Mesenchymal stem cell (in vitro differentiated cells and primary cell): ENCODE results near the gene EML4.

ENCODE experiments used
- DNase-seq: peaks from one replicate; pipeline ENCODE4 v3.0.0-alpha.2; 2013
- H2AFZ ChIP-seq: one replicate; pipeline ENCODE4 v1.6.1; 2013; ENCODE audit warnings: low read depth, mild to moderate bottlenecking, control low read depth, inconsistent platforms, low read length, moderate library complexity
- H2AK5ac ChIP-seq: 2 replicates; pipeline ENCODE4 v1.6.1; 2013; ENCODE audit warnings: low read length, moderate library complexity, mild to moderate bottlenecking, inconsistent platforms; ENCODE audit not compliant: severe bottlenecking
- H2BK120ac ChIP-seq: one replicate; pipeline ENCODE4 v1.6.1; 2013; ENCODE audit warnings: low read depth, mild to moderate bottlenecking, inconsistent platforms, low read length, moderate library complexity
- H2BK12ac ChIP-seq, 2 experiments: one replicate each; pipeline ENCODE4 v1.6.1; 2013; ENCODE audit warnings: inconsistent platforms in 2 of 2, low read length in 2 of 2, mild to moderate bottlenecking in 2 of 2, moderate library complexity in 2 of 2, control low read depth in 1 of 2
- H2BK15ac ChIP-seq: one replicate; pipeline ENCODE4 v1.6.1; 2013; ENCODE audit warnings: mild to moderate bottlenecking, low read depth, inconsistent platforms; ENCODE audit not compliant: poor library complexity, severe bottlenecking
- H2BK5ac ChIP-seq: 2 replicates; pipeline ENCODE4 v1.6.1; 2013; ENCODE audit warnings: low read depth, mild to moderate bottlenecking, low read length, control low read depth, inconsistent platforms; ENCODE audit not compliant: poor library complexity, severe bottlenecking
- H3K14ac ChIP-seq, 2 experiments: one replicate each; pipeline ENCODE4 v1.6.1; 2013; ENCODE audit warnings: inconsistent platforms in 2 of 2, low read length in 2 of 2, control low read depth in 1 of 2, mild to moderate bottlenecking in 1 of 2, moderate library complexity in 1 of 2
- H3K18ac ChIP-seq, 2 experiments: one replicate each; pipeline ENCODE4 v1.6.1; 2013; ENCODE audit warnings: inconsistent platforms in 2 of 2, low read length in 2 of 2, control low read depth in 1 of 2, low read depth in 1 of 2, mild to moderate bottlenecking in 1 of 2
- H3K23ac ChIP-seq, 2 experiments: one replicate each; pipeline ENCODE4 v1.6.1; 2013; ENCODE audit warnings: inconsistent platforms in 2 of 2, low read length in 2 of 2, mild to moderate bottlenecking in 2 of 2, moderate library complexity in 2 of 2, control low read depth in 1 of 2
- H3K27ac ChIP-seq: 2 replicates; pipeline ENCODE4 v1.5.1; 2013; ENCODE audit warnings: mild to moderate bottlenecking, moderate library complexity, low read length, control low read depth, inconsistent platforms; ENCODE audit not compliant: poor library complexity, severe bottlenecking
- H3K27me3 ChIP-seq, 2 experiments: 2 replicates each; pipeline versions ENCODE4 v1.6.1 to v1.7.0; 2013; ENCODE audit warnings: low read length in 2 of 2, mild to moderate bottlenecking in 2 of 2, moderate library complexity in 2 of 2, control low read depth in 1 of 2, inconsistent platforms in 1 of 2; ENCODE audit not compliant: control insufficient read depth in 1 of 2, insufficient read depth in 1 of 2
- H3K36me3 ChIP-seq, 2 experiments: 2 replicates each; pipeline versions ENCODE4 v1.6.1 to v1.7.0; 2013; ENCODE audit warnings: low read length in 2 of 2, control low read depth in 1 of 2, inconsistent platforms in 1 of 2, low read depth in 1 of 2, mild to moderate bottlenecking in 1 of 2; ENCODE audit not compliant: insufficient read depth in 2 of 2, control insufficient read depth in 1 of 2
- H3K4ac ChIP-seq, 2 experiments: one replicate each; pipeline ENCODE4 v1.6.1; 2013; ENCODE audit warnings: inconsistent platforms in 2 of 2, low read length in 2 of 2, mild to moderate bottlenecking in 2 of 2, moderate library complexity in 2 of 2, control low read depth in 1 of 2, low read depth in 1 of 2
- H3K4me1 ChIP-seq: 2 replicates; pipeline ENCODE4 v1.6.1; 2013; ENCODE audit warnings: low read depth, low read length, control low read depth; ENCODE audit not compliant: control insufficient read depth, insufficient read depth
- H3K4me2 ChIP-seq: 2 replicates; pipeline ENCODE4 v1.6.1; 2013; ENCODE audit warnings: low read length, mild to moderate bottlenecking, inconsistent platforms; ENCODE audit not compliant: poor library complexity, severe bottlenecking
- H3K4me3 ChIP-seq, 2 experiments: 2 replicates each; pipeline versions ENCODE4 v1.5.1 to v1.7.0; 2013; ENCODE audit warnings: low read length in 2 of 2, mild to moderate bottlenecking in 2 of 2, control low read depth in 1 of 2, low read depth in 1 of 2; ENCODE audit not compliant: insufficient read depth in 1 of 2
- H3K79me1 ChIP-seq: replicated peaks from 2 replicates; pipeline ENCODE4 v1.6.1; 2013; ENCODE audit warnings: mild to moderate bottlenecking, control low read depth, low read length, inconsistent platforms; ENCODE audit not compliant: poor library complexity, severe bottlenecking
- H3K9ac ChIP-seq: 2 replicates; pipeline ENCODE4 v1.7.0; 2013; ENCODE audit warnings: mild to moderate bottlenecking, low read length, moderate library complexity
- H3K9me3 ChIP-seq: 2 replicates; pipeline ENCODE4 v1.7.0; 2013; ENCODE audit warnings: mild to moderate bottlenecking, low read length; ENCODE audit not compliant: control insufficient read depth
- H4K8ac ChIP-seq: one replicate; pipeline ENCODE4 v1.6.1; 2013; ENCODE audit warnings: inconsistent platforms, mild to moderate bottlenecking, low read length, moderate library complexity
- H4K91ac ChIP-seq: one replicate; pipeline ENCODE4 v1.6.1; 2013; ENCODE audit warnings: mild to moderate bottlenecking, low read length, inconsistent platforms
- WGBS: methylation state at CpG from one replicate; pipeline ENCODE4 v1.1.7; 2013; ENCODE audit warnings: mixed read lengths; 5-methylcytosine and 5-hydroxymethylcytosine counted together

The EML4 gene

DNA sequence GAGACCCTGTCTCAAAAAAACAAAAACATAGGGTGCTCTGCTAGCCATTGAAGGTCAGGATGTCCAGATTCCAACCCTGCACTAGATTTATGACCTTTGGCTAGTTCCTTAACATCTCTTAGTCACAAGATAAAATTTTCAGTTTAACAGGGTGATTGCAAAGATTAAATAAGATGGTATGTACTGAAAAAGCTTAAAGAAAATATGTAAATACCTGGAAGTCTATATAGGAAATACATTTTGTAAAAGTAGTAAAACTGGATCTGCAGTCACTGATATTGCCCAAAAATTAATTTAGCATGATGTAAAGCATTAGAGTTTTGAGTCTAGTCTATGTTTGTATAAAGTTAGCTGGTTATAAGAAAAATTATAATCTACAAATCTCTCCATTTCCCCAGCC, 197.3 kb downstream of the EML4 start:
- H2BK12ac ChIP-seq: no peak overlapping the region

DNA sequence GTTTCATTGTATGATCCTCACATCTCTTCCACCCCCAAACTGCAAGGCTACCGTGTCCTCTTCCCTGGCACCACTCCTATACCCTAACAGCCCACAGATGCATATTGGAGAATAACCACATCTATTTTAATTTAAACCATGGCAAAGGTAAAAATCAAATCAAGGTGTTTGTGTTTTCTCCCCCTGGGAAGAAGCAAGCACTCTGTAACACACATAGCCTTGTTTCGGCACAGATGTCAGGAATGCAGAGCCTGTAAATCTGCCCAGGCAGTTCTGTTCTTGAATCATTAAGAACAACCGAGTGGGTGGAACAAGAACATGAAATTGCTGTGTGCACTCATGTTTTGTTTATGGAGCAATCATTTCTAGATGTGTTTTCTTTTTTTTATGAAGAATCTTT, 198.7 kb downstream of the EML4 start:
- Histone ChIP-seq H2BK12ac (no peak overlapping the region), H3K4ac (no peak overlapping the region), H3K27me3 (peaks cover 0 to 22% of the 10 kb centered on the region in 2 experiments), H3K18ac (no peak overlapping the region), H3K4me1 (peaks cover 7% of the 10 kb centered on the region), H3K9ac (no peak overlapping the region), H4K8ac (no peak overlapping the region), H2BK5ac (no peak overlapping the region), H3K27ac (no peak overlapping the region), H3K14ac (no peak overlapping the region), H2BK15ac (no peak overlapping the region), H3K4me3 (no peak overlapping the region), H3K36me3 (no peaks in the 10 kb centered on the region), H2BK120ac (no peak overlapping the region), H3K79me1 (no peaks in the 10 kb centered on the region), H2AFZ (no peak overlapping the region), H4K91ac (no peak overlapping the region), H3K23ac (no peak overlapping the region), H3K4me2 (no peak overlapping the region), H3K9me3 (no peaks in the 10 kb centered on the region), H2AK5ac (no peak overlapping the region)
- DNase-seq: no peak
- WGBS: 21% methylated on average over 3 of the region's 3 CpGs

More for the DNA sequence above, 197.3 kb downstream of the EML4 start:
- H2AK5ac ChIP-seq: no peak overlapping the region
- no peak for DNase-seq
- H3K23ac ChIP-seq: no peak overlapping the region
- H4K91ac ChIP-seq: no peak overlapping the region
- H3K36me3 ChIP-seq: no peaks in the 10 kb centered on the region
- H3K4me3 ChIP-seq: no peak overlapping the region
- H2BK5ac ChIP-seq: no peak overlapping the region
- H2BK15ac ChIP-seq: no peak overlapping the region
- H3K9me3 ChIP-seq: no peaks in the 10 kb centered on the region
- no peak overlapping the region for H3K18ac ChIP-seq
- no peak overlapping the region for H3K4ac ChIP-seq
- no peak overlapping the region for H2AFZ ChIP-seq
- no peak overlapping the region for H3K27ac ChIP-seq
- peaks cover 7% of the 10 kb centered on the region for H3K4me1 ChIP-seq
- H2BK120ac ChIP-seq: no peak overlapping the region
- no peak overlapping the region for H4K8ac ChIP-seq
- no peak overlapping the region for H3K9ac ChIP-seq
- no peak overlapping the region for H3K4me2 ChIP-seq
- peaks cover 0 to 25% of the 10 kb centered on the region in 2 experiments for H3K27me3 ChIP-seq
- no peaks in the 10 kb centered on the region for H3K79me1 ChIP-seq
- H3K14ac ChIP-seq: no peak overlapping the region

DNA sequence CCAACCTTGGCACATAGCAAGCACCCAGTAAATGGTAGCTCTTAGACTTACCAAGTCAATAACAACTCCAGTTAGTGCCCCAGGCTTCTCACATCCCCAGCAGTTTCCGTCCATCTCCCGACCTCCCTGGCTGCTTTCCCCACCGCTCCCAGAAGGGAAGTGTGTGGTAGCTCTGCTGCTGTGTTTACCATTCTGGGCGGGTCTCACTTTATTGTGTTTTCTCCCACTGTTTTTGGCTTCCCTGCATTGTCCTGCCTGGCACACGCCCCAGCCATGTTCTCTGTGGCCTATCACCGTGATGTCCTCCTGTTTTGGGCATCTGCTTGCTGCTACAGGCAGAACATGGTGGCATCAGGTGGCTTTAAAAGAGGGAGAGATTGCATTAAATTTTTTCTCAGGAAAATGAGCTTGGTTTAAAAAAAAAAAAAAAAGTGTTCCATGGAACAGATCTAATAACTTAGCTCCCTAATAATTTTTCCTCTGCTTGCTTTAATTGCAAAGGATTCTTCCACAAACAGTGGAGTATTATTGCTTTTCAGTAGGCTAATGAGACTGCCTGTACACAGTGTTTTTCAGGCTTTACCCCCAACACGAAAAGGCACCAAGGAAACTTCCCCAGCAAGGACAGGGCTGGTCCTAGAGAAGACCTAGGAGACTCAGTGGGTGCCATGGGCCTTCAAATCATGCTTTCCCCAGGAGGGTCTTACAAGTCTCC, 199.8 kb downstream of the EML4 start:
- Histone ChIP-seq H3K18ac (no peak overlapping the region), H3K27ac (no peak overlapping the region), H2BK5ac (no peak overlapping the region), H2BK120ac (no peak overlapping the region), H3K23ac (no peak overlapping the region), H3K4me1 (peaks cover 7% of the 10 kb centered on the region), H2BK15ac (no peak overlapping the region), H3K9me3 (no peaks in the 10 kb centered on the region), H3K36me3 (no peaks in the 10 kb centered on the region), H2AFZ (no peak overlapping the region), H3K9ac (no peak overlapping the region), H3K4me2 (no peak overlapping the region), H3K79me1 (no peaks in the 10 kb centered on the region), H4K8ac (no peak overlapping the region), H4K91ac (no peak overlapping the region), H3K27me3 (peaks cover 0 to 13% of the 10 kb centered on the region in 2 experiments), H2AK5ac (no peak overlapping the region), H3K14ac (no peak overlapping the region), H3K4me3 (no peak overlapping the region), H2BK12ac (no peak overlapping the region), H3K4ac (peak overlapping the region in 1 of 2 experiments; percentile 20)
- WGBS: 86% methylated on average over 7 of the region's 7 CpGs
- DNase-seq: no peak

DNA sequence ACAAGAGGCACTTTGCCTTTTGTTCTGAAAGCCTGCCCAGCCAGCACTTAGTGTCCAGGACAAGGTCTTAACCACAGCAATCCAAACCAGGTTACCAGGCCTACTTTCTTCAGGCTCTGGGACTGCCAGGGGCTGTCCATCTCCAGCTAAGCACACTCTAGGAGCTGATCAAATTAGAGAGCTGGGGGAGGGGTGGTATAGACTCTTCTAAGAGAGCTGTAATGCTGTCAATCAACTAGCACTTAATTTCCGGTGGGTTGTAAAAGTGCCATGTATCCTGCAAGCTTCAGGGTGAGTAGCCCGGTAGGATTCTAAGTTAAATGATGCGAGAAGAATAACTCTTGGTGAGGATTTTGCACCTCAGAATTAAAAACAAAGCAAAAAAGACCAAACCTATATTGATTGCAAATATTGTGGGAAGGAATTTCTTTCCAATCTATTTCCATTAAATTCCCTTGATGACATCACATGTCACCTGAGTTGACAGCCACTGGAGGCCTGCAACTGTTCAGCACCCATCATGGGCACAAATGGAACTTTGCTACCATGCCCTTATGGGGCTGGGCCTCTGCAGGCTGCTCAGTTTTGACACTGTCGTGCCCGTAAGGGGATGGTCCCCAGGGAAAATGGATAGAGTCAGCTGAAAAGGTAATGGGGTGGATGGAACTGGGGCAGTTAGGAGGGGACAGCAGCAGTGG, 200.5 kb downstream of the EML4 start:
- Histone ChIP-seq H3K4me2 (peak overlapping the region; percentile 8), H3K79me1 (no peaks in the 10 kb centered on the region), H2BK12ac (no peak overlapping the region), H3K36me3 (no peaks in the 10 kb centered on the region), H3K18ac (no peak overlapping the region), H3K23ac (no peak overlapping the region), H3K4me1 (peaks cover 7% of the 10 kb centered on the region), H3K27ac (no peak overlapping the region), H3K27me3 (peaks cover 0 to 10% of the 10 kb centered on the region in 2 experiments), H3K4me3 (no peak overlapping the region), H2BK15ac (no peak overlapping the region), H3K9me3 (no peaks in the 10 kb centered on the region), H4K8ac (no peak overlapping the region), H3K14ac (no peak overlapping the region), H4K91ac (no peak overlapping the region), H3K4ac (peak overlapping the region in 1 of 2 experiments; percentile 20), H3K9ac (no peak overlapping the region), H2BK5ac (peak overlapping the region; percentile 10), H2AK5ac (no peak overlapping the region), H2AFZ (no peak overlapping the region), H2BK120ac (no peak overlapping the region)
- WGBS: 39% methylated on average over 3 of the region's 5 CpGs
- DNase-seq: no peak
